Measurements from ENCODE around the gene DNAJC1.
"Not testable (repeated sequence)": the region's sequence is repeated elsewhere in the genome, so short reads cannot be mapped to it uniquely, and the experiment has no call there.

The DNAJC1 gene

DNA sequence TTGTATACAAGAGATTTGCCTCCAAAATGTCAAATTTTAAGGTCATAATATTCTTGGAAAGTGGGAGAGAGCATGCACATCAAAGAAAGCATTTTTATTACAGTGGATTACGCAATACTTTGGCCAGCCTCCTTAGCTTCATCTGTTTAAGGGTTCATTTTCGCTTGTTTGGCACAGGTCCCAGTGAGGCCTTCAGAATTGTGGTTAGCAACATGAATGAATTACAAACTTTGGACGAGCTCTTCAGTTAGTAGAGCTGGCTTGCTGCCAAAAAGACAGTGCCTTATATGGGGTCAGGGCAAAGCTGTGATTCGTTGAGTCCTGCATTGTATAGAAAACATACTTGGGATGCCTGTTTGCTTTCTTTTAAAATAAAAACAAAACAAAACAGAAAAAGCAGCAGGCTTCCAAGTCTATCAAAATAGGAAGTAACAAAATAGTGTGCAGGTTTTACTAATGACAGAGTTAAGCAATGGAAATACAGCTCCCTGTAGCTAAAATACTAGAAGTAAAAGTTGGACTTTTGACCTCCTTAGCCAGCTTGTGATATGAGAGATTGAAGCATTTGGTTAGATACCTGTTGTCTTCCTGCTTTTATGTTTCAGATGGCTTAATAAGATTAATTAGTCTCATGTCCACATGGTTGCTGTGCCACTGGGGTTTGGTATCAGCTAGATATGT is 278.7 kb downstream of the DNAJC1 start:
- DNase-seq (ENCODE audit: low read depth) = no peak

DNA sequence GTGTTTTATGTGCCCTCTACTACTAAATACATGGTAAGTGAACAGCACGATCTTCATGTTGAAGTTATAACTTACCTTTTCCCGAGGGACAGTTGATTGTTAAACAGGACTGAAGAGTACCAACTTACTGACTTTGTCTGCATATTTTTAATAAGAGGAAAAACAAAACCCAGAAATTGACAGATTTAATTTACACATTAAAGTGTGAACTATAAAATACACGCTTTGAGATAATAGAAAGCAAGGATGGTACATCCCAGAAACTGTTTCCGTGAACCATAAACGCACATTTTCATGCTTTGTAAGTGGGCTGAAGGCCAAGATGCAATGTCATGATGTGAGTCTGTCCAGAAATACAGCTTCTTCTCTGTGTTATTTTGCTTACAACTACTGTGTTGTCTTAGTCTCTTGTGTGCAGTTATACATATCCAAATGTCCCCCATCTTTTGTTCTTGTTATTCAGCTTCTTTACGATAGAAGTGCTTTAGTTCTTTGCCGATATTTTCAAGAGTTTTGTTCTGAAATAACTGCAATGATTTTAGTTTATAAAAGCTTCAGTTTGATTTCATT is 279.4 kb downstream of the DNAJC1 start:
- no peak for DNase-seq (ENCODE audit: low read depth)

DNA sequence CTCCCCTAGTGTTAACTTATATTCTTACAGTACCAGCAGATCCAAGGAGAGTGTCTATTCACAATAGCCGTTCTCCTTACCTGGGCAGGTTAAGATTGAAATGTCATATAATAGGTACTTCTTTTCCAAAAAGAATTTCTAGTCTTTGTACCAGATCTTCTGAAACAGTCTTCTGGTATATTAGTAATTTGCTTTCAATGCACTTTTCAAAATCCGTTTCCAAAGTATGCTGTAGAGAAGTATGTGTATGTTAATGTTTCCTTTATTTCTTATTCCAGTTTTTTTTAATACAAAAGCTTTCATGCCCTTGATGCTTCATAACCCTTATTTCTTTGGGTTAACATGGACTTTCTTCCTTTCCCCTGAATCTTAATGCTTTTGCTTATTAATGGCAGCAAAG is 281.3 kb downstream of the DNAJC1 start:
- DNase-seq (ENCODE audit: low read depth) = no peak

- no peak for DNase-seq (ENCODE audit: low read depth)
Measured at GRCh38 chr10:21721000-21721665, 282.4 kb downstream of the DNAJC1 start.

DNA sequence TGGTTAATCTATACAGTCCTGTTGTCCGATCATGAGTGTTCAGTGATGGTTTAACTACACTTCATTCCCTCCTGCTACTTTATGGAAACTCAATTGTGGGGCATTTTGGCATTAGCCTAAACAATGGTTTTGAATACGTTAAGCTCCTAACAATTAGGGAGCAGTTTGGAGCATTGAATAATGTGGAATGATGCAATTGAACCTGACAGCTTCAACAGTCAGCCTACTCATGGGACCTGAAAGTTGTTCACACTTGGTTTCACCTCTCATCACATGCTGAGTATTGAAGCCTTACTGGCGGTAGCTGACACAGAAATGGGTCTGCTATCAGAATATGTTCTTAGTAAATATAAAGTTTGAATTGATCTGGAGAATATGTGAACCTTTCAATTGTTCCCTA is 283.4 kb downstream of the DNAJC1 start:
- no peak for DNase-seq (ENCODE audit: low read depth)

- DNase-seq (ENCODE audit: low read depth) = no peak
Measured at GRCh38 chr10:21719502-21719901, 284.0 kb downstream of the DNAJC1 start.

- not testable (repeated sequence) for DNase-seq (ENCODE audit: low read depth)
Measured at GRCh38 chr10:21717437-21718054, 286.0 kb downstream of the DNAJC1 start.

DNA sequence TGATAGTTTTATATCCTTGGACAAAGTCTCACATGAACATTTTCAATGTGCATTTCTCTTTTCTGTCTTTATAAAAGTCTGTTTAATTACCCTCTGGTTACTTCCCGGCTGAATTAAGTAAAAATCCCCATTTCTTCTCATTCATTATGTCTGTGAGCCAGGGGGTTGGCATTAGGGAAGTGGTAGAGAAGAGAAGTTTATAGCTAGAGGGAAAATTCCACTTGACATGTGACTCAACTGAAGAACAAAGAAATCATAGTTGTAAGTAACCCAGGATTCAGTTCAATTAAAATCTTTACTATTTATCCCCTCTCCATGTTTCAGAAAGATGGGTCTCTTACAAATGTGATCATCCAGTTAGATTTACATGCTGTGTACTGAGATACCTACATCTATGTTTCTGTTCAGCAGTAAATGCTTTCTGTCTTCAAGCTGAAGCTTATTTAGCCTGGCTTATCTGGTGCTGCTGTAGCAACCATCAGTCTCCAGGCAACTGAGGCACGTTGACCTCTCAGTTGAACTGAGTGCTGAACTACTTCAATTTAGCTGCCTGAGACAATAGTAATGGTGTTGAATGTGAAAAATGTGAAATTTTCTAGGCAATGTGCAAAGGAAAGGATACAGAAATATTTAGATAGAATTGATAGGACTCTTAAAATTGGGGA is 287.9 kb downstream of the DNAJC1 start:
- DNase-seq (ENCODE audit: low read depth) = no peak

DNA sequence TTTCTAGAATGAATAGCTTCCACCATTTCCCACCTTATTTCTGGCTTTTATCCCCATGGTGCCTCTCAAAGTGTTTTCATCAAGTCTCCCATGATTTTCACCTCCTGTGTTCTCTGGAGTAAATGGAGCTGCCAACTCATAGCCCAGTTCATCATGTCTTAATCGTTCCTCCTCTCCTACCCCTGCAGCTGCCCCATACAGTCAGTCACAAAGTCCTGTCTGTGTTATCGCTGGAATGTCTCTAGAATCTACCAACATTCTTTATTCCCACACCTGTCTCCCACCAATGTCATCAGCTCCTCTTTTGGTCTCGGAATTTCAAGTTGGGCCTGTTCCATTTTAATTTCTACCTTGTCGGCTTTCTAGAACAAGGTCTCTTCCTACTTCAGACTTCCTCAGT is 290.6 kb downstream of the DNAJC1 start:
- DNase-seq (ENCODE audit: low read depth) = no peak

DNA sequence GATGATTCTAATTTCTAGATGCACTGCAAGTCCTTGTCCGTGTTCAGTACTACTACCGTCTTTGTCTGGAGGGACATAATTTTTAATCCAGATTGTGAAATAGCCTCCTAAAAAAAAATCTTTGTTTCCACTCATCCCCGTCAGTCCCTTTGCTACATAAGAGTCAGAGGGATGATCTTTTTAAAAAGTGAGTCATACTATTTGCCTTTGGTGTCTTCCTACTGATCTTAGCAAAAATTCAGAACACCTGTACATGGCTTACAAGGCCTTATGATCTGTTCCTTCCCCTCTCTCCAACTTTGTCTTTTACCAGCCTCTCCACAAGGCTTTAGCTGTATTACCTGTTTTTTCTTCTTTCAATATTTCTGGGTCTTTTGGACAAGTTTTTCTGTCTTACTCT is 296.0 kb downstream of the DNAJC1 start:
- DNase-seq (ENCODE audit: low read depth) = no peak

Measured in stimulated activated CD8-positive, alpha-beta memory T cell treated with anti-CD3 and anti-CD28 coated beads, Interleukin-7, amount 100 ng/mL, for 24 hours (primary cell).